Mesendoderm (in vitro differentiated cells): ENCODE data around the gene FYB1.

ENCODE experiments used
- DNase-seq: peaks from one replicate; pipeline ENCODE4 v3.0.0; 2013
- H2AK5ac ChIP-seq: 2 replicates; pipeline ENCODE4 v1.6.1; 2013; ENCODE audit warnings: low read length, inconsistent platforms
- H2BK120ac ChIP-seq: 2 replicates; pipeline ENCODE4 v1.6.1; 2013; ENCODE audit warnings: low read depth, mild to moderate bottlenecking, low read length, moderate library complexity, mixed read lengths
- H2BK15ac ChIP-seq: replicated peaks from 2 replicates; pipeline ENCODE4 v1.6.1; 2013; ENCODE audit warnings: low read depth, mild to moderate bottlenecking, moderate library complexity
- H2BK5ac ChIP-seq: 2 replicates; pipeline ENCODE4 v1.6.1; 2013; ENCODE audit warnings: low read length, inconsistent platforms
- H3K18ac ChIP-seq: 2 replicates; pipeline ENCODE4 v1.6.1; 2013; ENCODE audit warnings: mild to moderate bottlenecking, low read length, mixed read lengths
- H3K23ac ChIP-seq: one replicate; pipeline ENCODE4 v1.6.1; 2013; ENCODE audit warnings: low read length
- H3K27ac ChIP-seq: 2 replicates; pipeline ENCODE4 v1.5.1; 2013; ENCODE audit warnings: low read depth, mild to moderate bottlenecking, inconsistent platforms, low read length, moderate library complexity
- H3K27me3 ChIP-seq: 2 replicates; pipeline ENCODE4 v1.6.1; 2013; ENCODE audit warnings: low read length, control low read depth, mild to moderate bottlenecking, inconsistent platforms; ENCODE audit not compliant: insufficient read depth, poor library complexity
- H3K36me3 ChIP-seq: 2 replicates; pipeline ENCODE4 v1.6.1; 2013; ENCODE audit warnings: low read length, inconsistent platforms; ENCODE audit not compliant: control insufficient read depth, insufficient read depth
- H3K4ac ChIP-seq: one replicate; pipeline ENCODE4 v1.6.1; 2013; ENCODE audit warnings: low read depth, mild to moderate bottlenecking, low read length, moderate library complexity
- H3K4me1 ChIP-seq: 2 replicates; pipeline ENCODE4 v1.6.1; 2013; ENCODE audit warnings: low read depth, low read length, inconsistent platforms; ENCODE audit not compliant: control insufficient read depth
- H3K4me2 ChIP-seq: 2 replicates; pipeline ENCODE4 v1.6.1; 2013; ENCODE audit warnings: low read length
- H3K4me3 ChIP-seq: 2 replicates; pipeline ENCODE4 v1.5.1; 2013; ENCODE audit warnings: mild to moderate bottlenecking, low read length
- H3K56ac ChIP-seq: one replicate; pipeline ENCODE4 v1.6.1; 2013; ENCODE audit warnings: low read length
- H3K79me1 ChIP-seq: 2 replicates; pipeline ENCODE4 v1.6.1; 2013; ENCODE audit warnings: low read length, inconsistent platforms
- H3K79me2 ChIP-seq: 2 replicates; pipeline ENCODE4 v1.6.1; 2013; ENCODE audit warnings: mild to moderate bottlenecking, low read length; ENCODE audit not compliant: control insufficient read depth, insufficient read depth
- H3K9ac ChIP-seq: 2 replicates; pipeline ENCODE4 v1.6.1; 2013; ENCODE audit warnings: low read length, inconsistent platforms
- H4K5ac ChIP-seq: one replicate; pipeline ENCODE4 v1.6.1; 2013; ENCODE audit warnings: low read length
- H4K8ac ChIP-seq: one replicate; pipeline ENCODE4 v1.6.1; 2013; ENCODE audit warnings: low read depth, mild to moderate bottlenecking, control low read depth, low read length, moderate library complexity
- WGBS: extraction: QIAGEN DNeasy Blood & Tissue Kit; methylation state at CpG from one replicate; pipeline ENCODE4 v1.1.7; 2013; ENCODE audit warnings: low lambda C conversion rate, missing lambda C conversion rate; ENCODE audit not compliant: insufficient coverage; ENCODE audit errors: extremely low coverage; 5-methylcytosine and 5-hydroxymethylcytosine counted together

FYB1 gene

DNA sequence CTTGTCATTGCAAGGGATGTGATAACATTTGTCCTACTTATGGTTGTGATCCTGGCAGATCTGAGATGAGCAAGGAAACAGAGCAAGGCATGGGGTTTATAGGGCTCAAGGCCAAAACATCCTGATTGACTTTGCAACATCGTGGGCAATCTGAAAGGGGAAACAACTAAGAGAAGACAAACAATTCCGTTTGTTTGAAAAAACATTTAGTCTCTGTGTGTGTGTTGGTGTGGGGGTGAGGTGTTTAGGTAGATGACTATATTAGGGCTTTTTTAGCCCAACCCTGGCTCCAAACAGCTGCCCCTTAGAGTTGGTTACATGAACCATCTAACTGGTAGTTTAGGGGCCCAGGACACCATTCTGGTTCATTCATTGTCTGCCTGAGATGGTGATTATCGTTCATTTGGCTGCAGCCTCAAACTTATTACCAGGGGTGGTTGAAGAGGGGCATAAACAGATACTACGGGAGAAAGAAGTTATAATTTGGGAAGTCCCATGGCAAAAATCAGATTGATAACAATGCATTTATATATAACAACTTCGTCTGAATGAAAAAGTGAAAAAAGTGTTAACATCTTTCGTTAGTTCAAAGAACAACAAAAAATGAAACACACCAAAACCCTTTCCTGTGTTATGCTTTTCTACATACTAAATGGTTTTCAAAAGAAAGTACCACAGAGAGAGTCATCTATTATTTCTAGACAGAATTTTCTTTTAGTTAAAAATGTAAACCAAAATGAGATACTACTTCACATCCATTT, 5.7 kb downstream of the FYB1 start:
- Histone ChIP-seq H4K5ac (no peak overlapping the region), H2BK120ac (no peak overlapping the region), H3K4me3 (no peak overlapping the region), H3K9ac (no peak overlapping the region), H2BK5ac (no peak overlapping the region), H3K4ac (no peak overlapping the region), H4K8ac (no peak overlapping the region), H2AK5ac (no peak overlapping the region), H3K4me2 (no peak overlapping the region), H3K79me2 (no peaks in the 10 kb centered on the region), H3K18ac (no peak overlapping the region), H3K79me1 (no peaks in the 10 kb centered on the region), H3K56ac (no peak overlapping the region), H2BK15ac (no peak overlapping the region), H3K4me1 (no peaks in the 10 kb centered on the region), H3K23ac (no peak overlapping the region), H3K36me3 (no peaks in the 10 kb centered on the region), H3K27ac (no peak overlapping the region), H3K27me3 (no peaks in the 10 kb centered on the region)
- no CpG with 5 or more reads among the region's 6 CpGs for WGBS
- no peak for DNase-seq

DNA sequence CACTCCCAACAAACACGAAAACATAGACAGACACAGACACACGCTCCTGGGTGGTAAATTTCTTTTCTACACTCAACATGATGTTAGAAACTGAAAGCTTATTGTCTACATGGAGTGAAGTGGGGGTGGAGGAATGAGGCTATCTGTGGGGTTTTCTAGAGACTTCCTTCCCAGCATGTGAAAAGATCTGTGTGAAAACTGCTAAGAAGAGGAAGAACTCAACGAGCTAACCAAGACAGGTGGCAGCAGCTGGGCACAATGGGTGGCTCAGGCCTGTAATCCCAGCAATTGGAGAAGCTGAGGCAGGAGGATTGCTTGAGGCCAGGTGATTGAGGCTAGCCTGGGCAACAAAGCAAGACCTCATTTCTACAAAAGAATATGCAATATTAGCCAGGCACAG, 7.6 kb downstream of the FYB1 start:
- H3K27ac ChIP-seq = no peak overlapping the region
- H2BK120ac ChIP-seq = no peak overlapping the region
- H3K79me2 ChIP-seq = no peaks in the 10 kb centered on the region
- no peak overlapping the region for H2AK5ac ChIP-seq
- no peak overlapping the region for H3K56ac ChIP-seq
- no peaks in the 10 kb centered on the region for H3K27me3 ChIP-seq
- no peak overlapping the region for H3K4ac ChIP-seq
- H3K18ac ChIP-seq = no peak overlapping the region
- H3K4me3 ChIP-seq = no peak overlapping the region
- no peaks in the 10 kb centered on the region for H3K4me1 ChIP-seq
- H4K5ac ChIP-seq = no peak overlapping the region
- H2BK15ac ChIP-seq = no peak overlapping the region
- no CpG with 5 or more reads among the region's 3 CpGs for WGBS
- H3K23ac ChIP-seq = no peak overlapping the region
- H4K8ac ChIP-seq = no peak overlapping the region
- no peaks in the 10 kb centered on the region for H3K79me1 ChIP-seq
- no peak overlapping the region for H3K4me2 ChIP-seq
- H3K9ac ChIP-seq = no peak overlapping the region
- H2BK5ac ChIP-seq = no peak overlapping the region
- DNase-seq = no peak
- no peaks in the 10 kb centered on the region for H3K36me3 ChIP-seq

DNA sequence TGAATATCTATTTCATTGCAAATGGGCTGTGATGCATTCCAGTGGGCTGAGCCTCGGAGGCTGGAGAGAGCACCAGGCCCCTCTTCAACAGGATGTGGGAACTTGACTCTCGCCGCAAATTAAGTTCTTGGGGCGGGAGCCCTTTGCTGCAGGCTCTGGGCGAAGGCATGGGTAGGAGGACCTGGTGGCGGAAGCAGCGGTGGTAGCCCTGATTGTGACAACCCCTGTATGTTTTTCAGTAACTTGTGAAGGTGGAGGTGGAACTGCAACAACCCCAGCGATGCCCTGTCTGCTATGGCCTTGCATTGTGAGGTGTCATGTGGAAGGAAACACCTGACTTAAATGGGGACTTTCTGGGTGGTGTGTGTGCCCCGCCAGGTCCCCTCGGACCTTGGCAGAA, 9.4 kb downstream of the FYB1 start:
- H2BK120ac ChIP-seq = no peak overlapping the region
- no peak for DNase-seq
- H3K36me3 ChIP-seq = no peaks in the 10 kb centered on the region
- no peak overlapping the region for H2AK5ac ChIP-seq
- H3K18ac ChIP-seq = no peak overlapping the region
- H3K79me2 ChIP-seq = no peaks in the 10 kb centered on the region
- H3K27ac ChIP-seq = no peak overlapping the region
- WGBS = no CpG with 5 or more reads among the region's 10 CpGs
- H2BK5ac ChIP-seq = no peak overlapping the region
- no peak overlapping the region for H3K4me3 ChIP-seq
- H3K9ac ChIP-seq = no peak overlapping the region
- H2BK15ac ChIP-seq = no peak overlapping the region
- H4K5ac ChIP-seq = no peak overlapping the region
- H3K79me1 ChIP-seq = no peaks in the 10 kb centered on the region
- no peak overlapping the region for H3K4ac ChIP-seq
- H3K27me3 ChIP-seq = no peaks in the 10 kb centered on the region
- no peak overlapping the region for H3K4me2 ChIP-seq
- H3K56ac ChIP-seq = no peak overlapping the region
- H3K4me1 ChIP-seq = no peaks in the 10 kb centered on the region
- no peak overlapping the region for H3K23ac ChIP-seq
- H4K8ac ChIP-seq = no peak overlapping the region

DNA sequence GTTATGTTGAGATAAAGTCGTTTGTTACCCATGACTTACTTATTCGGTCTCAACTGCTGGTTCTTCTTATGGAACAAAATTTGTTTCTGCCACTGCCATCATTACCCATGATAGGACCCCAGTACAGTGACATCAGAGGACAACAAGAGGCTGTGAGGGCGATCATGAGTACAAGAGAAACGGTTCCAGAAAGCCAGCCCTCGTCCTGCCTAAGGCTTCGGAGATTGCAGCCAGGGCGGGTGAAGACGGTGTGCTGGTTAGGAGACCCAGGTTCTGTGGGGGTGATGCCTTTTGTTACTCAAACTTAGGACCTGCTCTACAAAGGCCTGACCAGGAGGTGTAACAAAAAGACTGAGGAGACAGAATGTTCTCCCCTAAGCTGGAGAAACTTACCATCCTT, 10.9 kb downstream of the FYB1 start:
- no peak overlapping the region for H3K27ac ChIP-seq
- H3K4me1 ChIP-seq = no peaks in the 10 kb centered on the region
- no peak overlapping the region for H3K9ac ChIP-seq
- no peak overlapping the region for H4K5ac ChIP-seq
- H3K18ac ChIP-seq = no peak overlapping the region
- H3K27me3 ChIP-seq = no peaks in the 10 kb centered on the region
- H3K4ac ChIP-seq = no peak overlapping the region
- H2AK5ac ChIP-seq = no peak overlapping the region
- no peak overlapping the region for H3K56ac ChIP-seq
- H2BK120ac ChIP-seq = no peak overlapping the region
- no CpG with 5 or more reads among the region's 8 CpGs for WGBS
- H3K36me3 ChIP-seq = no peaks in the 10 kb centered on the region
- H3K23ac ChIP-seq = no peak overlapping the region
- no peak overlapping the region for H2BK5ac ChIP-seq
- no peak overlapping the region for H4K8ac ChIP-seq
- H2BK15ac ChIP-seq = no peak overlapping the region
- no peak overlapping the region for H3K4me3 ChIP-seq
- H3K79me2 ChIP-seq = no peaks in the 10 kb centered on the region
- H3K4me2 ChIP-seq = no peak overlapping the region
- DNase-seq = no peak
- no peaks in the 10 kb centered on the region for H3K79me1 ChIP-seq

DNA sequence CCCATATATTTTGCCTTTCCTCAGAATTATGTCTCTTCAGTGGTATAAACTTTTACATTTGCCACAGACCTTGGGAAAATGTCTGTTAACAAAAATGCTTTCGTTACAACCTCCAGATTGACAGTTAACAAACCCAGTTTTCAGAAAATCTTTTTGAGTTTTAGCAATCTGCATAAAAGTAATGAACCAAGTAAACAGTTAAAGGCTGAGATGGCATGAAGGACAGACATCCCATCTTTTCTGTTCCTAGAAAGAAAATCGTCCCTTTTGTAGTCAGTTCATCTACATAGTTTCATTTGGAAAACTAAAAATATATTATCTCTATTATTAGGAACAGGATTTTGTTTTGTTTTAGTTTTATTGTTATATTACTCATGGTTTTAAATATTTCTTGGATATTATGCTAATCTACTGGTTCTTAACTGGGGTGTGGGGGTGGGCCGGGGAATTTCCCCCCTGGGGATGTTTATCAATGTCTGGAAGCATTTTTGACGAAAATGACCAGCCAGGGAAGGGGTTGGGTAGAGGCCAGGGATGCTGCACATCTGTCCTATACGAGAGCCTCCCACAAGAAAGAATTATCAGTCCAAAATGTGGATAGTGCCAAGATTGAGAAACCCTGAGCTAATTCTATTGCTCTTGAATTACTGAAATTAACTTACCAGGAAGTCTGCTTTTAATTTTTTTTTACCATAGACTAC, 11.9 kb downstream of the FYB1 start:
- no peak overlapping the region for H3K56ac ChIP-seq
- H2AK5ac ChIP-seq = no peak overlapping the region
- no peak overlapping the region for H4K5ac ChIP-seq
- H3K4me3 ChIP-seq = no peak overlapping the region
- no peak overlapping the region for H3K23ac ChIP-seq
- H2BK15ac ChIP-seq = no peak overlapping the region
- H3K27me3 ChIP-seq = no peaks in the 10 kb centered on the region
- no peak overlapping the region for H4K8ac ChIP-seq
- no peaks in the 10 kb centered on the region for H3K79me1 ChIP-seq
- WGBS = no CpG with 5 or more reads among the region's 5 CpGs
- no peaks in the 10 kb centered on the region for H3K4me1 ChIP-seq
- no peak for DNase-seq
- H3K36me3 ChIP-seq = no peaks in the 10 kb centered on the region
- no peak overlapping the region for H2BK120ac ChIP-seq
- H3K4ac ChIP-seq = no peak overlapping the region
- H2BK5ac ChIP-seq = no peak overlapping the region
- H3K18ac ChIP-seq = no peak overlapping the region
- H3K9ac ChIP-seq = no peak overlapping the region
- H3K27ac ChIP-seq = no peak overlapping the region
- H3K4me2 ChIP-seq = no peak overlapping the region
- no peaks in the 10 kb centered on the region for H3K79me2 ChIP-seq
